Inferior parietal cortex (tissue), 1 donor: ENCODE data around the gene SLC7A9.
"Not testable (repeated sequence)": the region's sequence is repeated elsewhere in the genome, so short reads cannot be mapped to it uniquely, and the experiment has no call there.

Experiments used
- DNase-seq: peaks from one replicate; pipeline ENCODE4 v3.0.0-alpha.2; 2016; ENCODE audit errors: extremely low spot score

Gene SLC7A9

GRCh38 chr19:32864318-32865007 lies 5.1 kb downstream of the SLC7A9 start:
- DNase-seq: no peak

- no peak for DNase-seq
Observed at GRCh38 chr19:32863841-32864240, 5.7 kb downstream of the SLC7A9 start.

- no peak for DNase-seq
Observed at GRCh38 chr19:32863301-32863700, 6.3 kb downstream of the SLC7A9 start.

- DNase-seq: no peak
Observed at GRCh38 chr19:32862741-32863140, 6.8 kb downstream of the SLC7A9 start.

- DNase-seq: no peak
Observed at GRCh38 chr19:32862173-32862572, 7.4 kb downstream of the SLC7A9 start.

- no peak for DNase-seq
Observed at GRCh38 chr19:32861596-32861995, 8.0 kb downstream of the SLC7A9 start.

- no peak for DNase-seq
Observed at GRCh38 chr19:32859591-32859990, 10.0 kb downstream of the SLC7A9 start.

- DNase-seq: no peak
Observed at GRCh38 chr19:32858559-32858958, 11.0 kb downstream of the SLC7A9 start.

GRCh38 chr19:32858155-32858554 lies 11.4 kb downstream of the SLC7A9 start:
- no peak for DNase-seq

GRCh38 chr19:32857584-32857983 lies 12.0 kb downstream of the SLC7A9 start:
- DNase-seq: no peak

GRCh38 chr19:32856818-32857217 lies 12.7 kb downstream of the SLC7A9 start:
- not testable (repeated sequence) for DNase-seq

GRCh38 chr19:32852216-32852615 lies 17.4 kb downstream of the SLC7A9 start:
- DNase-seq: no peak

- DNase-seq: not testable (repeated sequence)
Observed at GRCh38 chr19:32848035-32848434, 21.5 kb downstream of the SLC7A9 start.

GRCh38 chr19:32843716-32844245 lies 25.8 kb downstream of the SLC7A9 start:
- DNase-seq: no peak

- no peak for DNase-seq
Observed at GRCh38 chr19:32842061-32842460, 27.5 kb downstream of the SLC7A9 start.

GRCh38 chr19:32837531-32837930 lies 32.0 kb downstream of the SLC7A9 start:
- no peak for DNase-seq

GRCh38 chr19:32833388-32833787 lies 36.2 kb downstream of the SLC7A9 start:
- DNase-seq: not testable (repeated sequence)

GRCh38 chr19:32832825-32833224 lies 36.7 kb downstream of the SLC7A9 start:
- DNase-seq: not testable (repeated sequence)

- not testable (repeated sequence) for DNase-seq
Observed at GRCh38 chr19:32832094-32832493, 37.5 kb downstream of the SLC7A9 start.

- DNase-seq: no peak
Observed at GRCh38 chr19:32831611-32832010, 38.0 kb downstream of the SLC7A9 start.

- DNase-seq: no peak
Observed at GRCh38 chr19:32830231-32831014, 39.1 kb downstream of the SLC7A9 start.

- no peak for DNase-seq
Observed at GRCh38 chr19:32829345-32829896, 40.1 kb downstream of the SLC7A9 start.
